A673 (cell line): ENCODE data around the gene UQCRC2. TPM values are rescaled to one million over a fixed set of nuclear protein-coding genes. Genes with fewer than 3 reads are reported as not detected.
"Not testable (repeated sequence)": the region's sequence is repeated elsewhere in the genome, so short reads cannot be mapped to it uniquely, and the experiment has no call there.

Experiments
- BruUV-seq: library from RNA; stranded (reverse); fragments of 400-500 nt; replicated peaks from 2 replicates; lab custom pipeline; 2021; lab: Mats Ljungman, UMichigan
- CTCF ChIA-PET: fragments of 300-600 bp; sonication (Branson Sonifier 250); formaldehyde crosslinking; loops from one replicate; lab custom pipeline; 2022; ENCODE audit warnings: antibody characterized with exemption; lab: Charles Lee
- POLR2A ChIA-PET: fragments of 300-600 bp; sonication (Branson Sonifier 250); formaldehyde crosslinking; loops from one replicate; lab custom pipeline; 2022; ENCODE audit warnings: antibody characterized with exemption; ENCODE audit not compliant: low non-redundant PET; lab: Charles Lee
- DNase-seq: peaks from one replicate; pipeline ENCODE4 v3.0.0-alpha.2; 2015; ENCODE audit warnings: low spot score
- H3K27ac ChIP-seq: fragments of 200-600 bp; sonication (generic); 2 replicates; pipeline ENCODE4 v1.5.1; 2016; ENCODE audit warnings: mixed run types, low read depth, mild to moderate bottlenecking, mixed read lengths, antibody characterized with exemption, low read length; ENCODE audit not compliant: poor library complexity, severe bottlenecking
- H3K27me3 ChIP-seq: fragments of 200-600 bp; sonication (generic); replicated peaks from 2 replicates; pipeline ENCODE4 v1.6.1; 2017; ENCODE audit warnings: mixed run types, low read depth, mild to moderate bottlenecking, mixed read lengths, antibody characterized with exemption, low read length; ENCODE audit not compliant: insufficient read depth, poor library complexity
- H3K36me3 ChIP-seq: fragments of 200-600 bp; sonication (generic); 2 replicates; pipeline ENCODE4 v1.6.1; 2016; ENCODE audit warnings: mixed run types, mild to moderate bottlenecking, mixed read lengths, antibody characterized with exemption, low read length; ENCODE audit not compliant: insufficient read depth, poor library complexity, severe bottlenecking
- H3K4me1 ChIP-seq: fragments of 200-600 bp; sonication (generic); 2 replicates; pipeline ENCODE4 v1.6.1; 2017; ENCODE audit warnings: mixed run types, mild to moderate bottlenecking, mixed read lengths, antibody characterized with exemption, low read length; ENCODE audit not compliant: insufficient read depth, poor library complexity, severe bottlenecking
- H3K4me3 ChIP-seq: fragments of 200-600 bp; sonication (generic); 2 replicates; pipeline ENCODE4 v1.5.1; 2016; ENCODE audit warnings: low read depth, mixed run types, mild to moderate bottlenecking, mixed read lengths, low read length; ENCODE audit not compliant: poor library complexity, severe bottlenecking
- H3K9me3 ChIP-seq: fragments of 200-600 bp; sonication (generic); 2 replicates; pipeline ENCODE4 v1.6.1; 2016; ENCODE audit warnings: mixed run types, low read depth, mild to moderate bottlenecking, mixed read lengths, antibody characterized with exemption, low read length; ENCODE audit not compliant: poor library complexity, severe bottlenecking
- CTCF ChIP-seq: fragments of 300-800, 200-600 bp; sonication (generic); conservative IDR thresholded peaks from 2 replicates; pipeline ENCODE4 v1.5.1; 2017; ENCODE audit warnings: low read depth, mild to moderate bottlenecking, antibody characterized with exemption, low read length, moderate library complexity, mixed read lengths
- EZH2 ChIP-seq: fragments of 200-600 bp; sonication (generic); IDR thresholded peaks from 2 replicates; pipeline ENCODE4 v1.6.1; 2017; ENCODE audit warnings: borderline replicate concordance, low read depth, mild to moderate bottlenecking, mixed read lengths, antibody characterized with exemption, low read length; ENCODE audit not compliant: poor library complexity, severe bottlenecking
- intact Hi-C: fragments of 100-400 bp; cut with micrococcal nuclease; formaldehyde crosslinking; loops from one replicate; pipeline ENCODE4 v1.10.0; 2022; ENCODE audit not compliant: unreplicated experiment
- total RNA-seq: library from RNA; stranded (reverse); gene quantifications from 2 replicates; pipeline ENCODE4 v1.2.3, GENCODE V29; 2021

UQCRC2 gene
- total RNA-seq, 1 experiment from 2014 or later: 311 TPM

DNA sequence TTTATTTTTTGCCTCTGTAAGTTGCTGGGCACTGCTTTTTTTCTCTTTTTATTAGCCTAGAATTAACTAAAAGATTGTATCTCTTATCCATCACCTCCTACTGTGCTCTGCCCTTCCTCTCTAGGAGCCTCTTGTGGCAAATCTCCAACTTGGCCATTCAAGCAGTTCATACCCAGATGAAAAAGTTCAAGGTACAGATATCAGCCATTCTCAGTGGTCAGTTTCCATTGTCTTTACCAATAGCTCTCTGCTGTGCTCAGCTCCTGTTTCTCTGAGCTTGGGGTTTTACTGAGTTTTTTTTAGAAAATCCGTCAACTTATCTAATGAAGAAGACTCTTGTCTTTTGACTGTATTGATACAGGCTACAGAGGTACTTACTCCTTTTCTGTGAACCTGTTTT is 70.3 kb downstream of the UQCRC2 start:
- ChIA-PET CTCF (no interaction called here), POLR2A (no interaction called here)
- H3K9me3 ChIP-seq: no peaks in the 10 kb centered on the region
- H3K36me3 ChIP-seq: no peaks in the 10 kb centered on the region
- BruUV-seq: no TSS peak
- intact Hi-C loops: no loop called here
- peaks cover 24% of the 10 kb centered on the region for H3K4me1 ChIP-seq
- H3K4me3 ChIP-seq: no peak overlapping the region
- no peak for TF ChIP-seq CTCF
- TF ChIP-seq EZH2: no peak
- H3K27ac ChIP-seq: no peak overlapping the region
- H3K27me3 ChIP-seq: no peaks in the 10 kb centered on the region
- DNase-seq: no peak

DNA sequence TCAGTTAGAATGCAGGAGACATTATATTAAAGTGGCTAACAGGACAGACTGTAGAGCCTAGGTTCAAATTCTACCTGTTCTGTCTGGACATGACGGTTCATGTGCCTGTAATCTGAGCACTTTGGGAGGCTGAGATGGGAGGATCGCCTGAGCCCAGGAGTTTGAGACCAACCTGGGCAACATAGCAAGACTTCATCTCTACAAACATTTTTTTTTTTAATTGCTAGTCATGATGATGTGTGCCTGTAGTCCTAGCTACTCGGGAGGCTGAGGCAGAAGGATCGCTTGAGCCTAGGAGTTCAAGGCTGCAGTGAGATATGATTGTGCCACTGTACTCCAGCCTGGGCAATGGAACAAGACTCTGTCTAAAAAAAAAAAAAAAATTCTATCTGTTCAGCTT is 71.6 kb downstream of the UQCRC2 start:
- H3K9me3 ChIP-seq, intact Hi-C loops, CTCF ChIA-PET, H3K27me3 ChIP-seq, BruUV-seq, POLR2A ChIA-PET, DNase-seq, H3K36me3 ChIP-seq, H3K27ac ChIP-seq, H3K4me3 ChIP-seq: not testable (repeated sequence)
- H3K4me1 ChIP-seq: peaks cover 24% of the 10 kb centered on the region

GRCh38 chr16:22027633-22028032 is 74.5 kb downstream of the UQCRC2 start:
- H3K9me3 ChIP-seq: no peaks in the 10 kb centered on the region
- intact Hi-C loops: no loop called here
- H3K27me3 ChIP-seq: no peaks in the 10 kb centered on the region
- H3K4me1 ChIP-seq: peaks cover 24% of the 10 kb centered on the region
- POLR2A ChIA-PET: no interaction called here
- CTCF ChIA-PET: interaction anchor here (1.5 kb wide), 1 partner anchor 50 kb away, joined by 5 read pairs; no protein-coding TSS in a partner anchor
- TF ChIP-seq CTCF (no peak), EZH2 (no peak)
- H3K27ac ChIP-seq: no peak overlapping the region
- no TSS peak for BruUV-seq
- no peaks in the 10 kb centered on the region for H3K36me3 ChIP-seq
- H3K4me3 ChIP-seq: no peak overlapping the region
- no peak for DNase-seq

GRCh38 chr16:22029632-22030031 is 76.5 kb downstream of the UQCRC2 start:
- DNase-seq: no peak
- H3K27me3 ChIP-seq: no peaks in the 10 kb centered on the region
- H3K4me3 ChIP-seq: no peak overlapping the region
- intact Hi-C loops: no loop called here
- H3K9me3 ChIP-seq: no peaks in the 10 kb centered on the region
- BruUV-seq: no TSS peak
- peaks cover 24% of the 10 kb centered on the region for H3K4me1 ChIP-seq
- POLR2A ChIA-PET: no interaction called here
- H3K27ac ChIP-seq: no peak overlapping the region
- CTCF ChIA-PET: no interaction called here
- no peak for TF ChIP-seq EZH2
- TF ChIP-seq CTCF: no peak
- no peaks in the 10 kb centered on the region for H3K36me3 ChIP-seq
